Kidney capillary endothelial cell (primary cell): Measurements from ENCODE around the gene MGMT.

Experiments
- DNase-seq: peaks from one replicate; pipeline ENCODE4 v3.0.0-alpha.2; 2018; ENCODE audit warnings: low spot score

Gene MGMT

GRCh38 chr10:129521161-129522025 is 54.4 kb downstream of the MGMT start:
- DNase-seq, result no peak

GRCh38 chr10:129522041-129522585 is 55.1 kb downstream of the MGMT start:
- DNase-seq, result no peak

- DNase-seq, result no peak
These were observed 56.1 kb downstream of the MGMT start for GRCh38 chr10:129523031-129523722.

GRCh38 chr10:129523723-129524316 is 56.8 kb downstream of the MGMT start:
- DNase-seq, result no peak

- DNase-seq, result no peak
These were observed 57.9 kb downstream of the MGMT start for GRCh38 chr10:129524936-129525335.

GRCh38 chr10:129525401-129525801 is 58.4 kb downstream of the MGMT start:
- DNase-seq, result no peak

- no peak for DNase-seq
These were observed 59.9 kb downstream of the MGMT start for GRCh38 chr10:129526943-129527342.

GRCh38 chr10:129528376-129528978 is 61.4 kb downstream of the MGMT start:
- DNase-seq, result no peak

GRCh38 chr10:129530581-129530980 is 63.5 kb downstream of the MGMT start:
- DNase-seq, result no peak

- DNase-seq, result no peak
These were observed 64.3 kb downstream of the MGMT start for GRCh38 chr10:129531195-129531968.

GRCh38 chr10:129531969-129532660 is 65.1 kb downstream of the MGMT start:
- no peak for DNase-seq

- no peak for DNase-seq
These were observed 65.8 kb downstream of the MGMT start for GRCh38 chr10:129532838-129533237.

GRCh38 chr10:129533281-129533680 is 66.2 kb downstream of the MGMT start:
- no peak for DNase-seq

GRCh38 chr10:129534826-129535225 is 67.8 kb downstream of the MGMT start:
- DNase-seq, result no peak

- no peak for DNase-seq
These were observed 69.3 kb downstream of the MGMT start for GRCh38 chr10:129536336-129536735.

- no peak for DNase-seq
These were observed 70.1 kb downstream of the MGMT start for GRCh38 chr10:129537151-129537550.

- DNase-seq, result no peak
These were observed 71.2 kb downstream of the MGMT start for GRCh38 chr10:129538236-129538635.

- DNase-seq, result no peak
These were observed 74.2 kb downstream of the MGMT start for GRCh38 chr10:129541200-129541599.

GRCh38 chr10:129541748-129542487 is 74.9 kb downstream of the MGMT start:
- no peak for DNase-seq

- no peak for DNase-seq
These were observed 75.5 kb downstream of the MGMT start for GRCh38 chr10:129542589-129542988.
